Measurements from ENCODE around the gene FAM163A. TPM values are rescaled to one million over a fixed set of nuclear protein-coding genes. Genes with fewer than 3 reads are reported as not detected.

FAM163A gene
- total and polyA plus RNA-seq, 9 donors, result 0.10 to 1.7 (median 0.47) TPM; not detected in 3

- Histone ChIP-seq H3K27me3 (no peaks in the 10 kb centered on the region), H3K27ac (no peak overlapping the region), H3K4me3 (no peak overlapping the region), H3K4me1 (ENCODE audit: insufficient read depth) (peaks cover 3% of the 10 kb centered on the region), H3K36me3 (no peaks in the 10 kb centered on the region), H3K9me3 (no peaks in the 10 kb centered on the region)
- no peak for DNase-seq
- intact Hi-C loops (cut with DNase I), result loop anchor here in 1 of 4 donors (5.0 kb wide), 1 partner anchor 100 kb away; no protein-coding TSS in a partner anchor
- no peak for TF ChIP-seq POLR2A (IDR thresholded peaks at IDR 0.05)
- TF ChIP-seq EP300 (IDR thresholded peaks at IDR 0.05), result no peak
- no peak for TF ChIP-seq CTCF (IDR thresholded peaks at IDR 0.05)
- WGBS, 3 donors, result 89 to 93% (median 92%) methylated on average over 9 of the region's 9 CpGs
Measured at GRCh38 chr1:179807291-179807690, 64.2 kb downstream of the FAM163A start.

- Histone ChIP-seq H3K27ac (no peak overlapping the region), H3K4me1 (ENCODE audit: insufficient read depth) (peaks cover 7% of the 10 kb centered on the region), H3K9me3 (no peaks in the 10 kb centered on the region), H3K36me3 (no peaks in the 10 kb centered on the region), H3K4me3 (no peak overlapping the region), H3K27me3 (no peaks in the 10 kb centered on the region)
- intact Hi-C loops (cut with DNase I), result loop anchor here in 1 of 4 donors (5.0 kb wide), 1 partner anchor 101 kb away; no protein-coding TSS in a partner anchor
- TF ChIP-seq EP300 (IDR thresholded peaks at IDR 0.05) (no peak), CTCF (IDR thresholded peaks at IDR 0.05) (no peak), POLR2A (IDR thresholded peaks at IDR 0.05) (no peak)
- WGBS, 3 donors, result 69 to 84% (median 71%) methylated on average over 11 of the region's 11 CpGs
- DNase-seq, result no peak
Measured at GRCh38 chr1:179807691-179808485, 64.8 kb downstream of the FAM163A start.

- no peak for DNase-seq
- Histone ChIP-seq H3K4me3 (no peak overlapping the region), H3K36me3 (no peaks in the 10 kb centered on the region), H3K4me1 (ENCODE audit: insufficient read depth) (peaks cover 8% of the 10 kb centered on the region), H3K9me3 (no peaks in the 10 kb centered on the region), H3K27ac (no peak overlapping the region), H3K27me3 (no peaks in the 10 kb centered on the region)
- no peak for TF ChIP-seq EP300 (IDR thresholded peaks at IDR 0.05)
- no peak for TF ChIP-seq POLR2A (IDR thresholded peaks at IDR 0.05)
- no peak for TF ChIP-seq CTCF (IDR thresholded peaks at IDR 0.05)
- WGBS, 3 donors, result 93 to 96% (median 95%) methylated on average over 1 of the region's 1 CpG
- intact Hi-C loops (cut with DNase I), result loop anchor here in 1 of 4 donors (5.0 kb wide), 1 partner anchor 101 kb away; no protein-coding TSS in a partner anchor
Measured at GRCh38 chr1:179808503-179808902, 65.4 kb downstream of the FAM163A start.

GRCh38 chr1:179809506-179810366 is 66.6 kb downstream of the FAM163A start:
- intact Hi-C loops (cut with DNase I), result loop anchor here in 3 of 4 donors (2.0 to 5.0 kb wide), 2 partner anchors 102 to 103 kb away; no protein-coding TSS in a partner anchor
- 41 to 46% (median 43%) methylated on average over 14 of the region's 14 CpGs for whole genome bisulfite sequencing, 3 donors
- TF ChIP-seq CTCF (IDR thresholded peaks at IDR 0.05) (peak; percentile 78 to 82 (median 79)), EP300 (IDR thresholded peaks at IDR 0.05) (no peak)
- H3K4me3 ChIP-seq, result no peak overlapping the region
- no peak overlapping the region for H3K27ac ChIP-seq
- no peaks in the 10 kb centered on the region for H3K27me3 ChIP-seq
- DNase-seq, result peak; percentile 43 to 73 (median 61)
- no peaks in the 10 kb centered on the region for H3K36me3 ChIP-seq
- H3K9me3 ChIP-seq, result no peaks in the 10 kb centered on the region
- peaks cover 8% of the 10 kb centered on the region for H3K4me1 ChIP-seq (ENCODE audit: insufficient read depth)
